Activated T-cell treated with anti-CD3 and anti-CD28 coated beads, Interleukin-2, amount 50 U/mL, for 24 hours (primary cell): ENCODE measurements around the gene ACOT4.
"Not testable (repeated sequence)": the region's sequence is repeated elsewhere in the genome, so short reads cannot be mapped to it uniquely, and the experiment has no call there.

Source experiments
- DNase-seq: peaks from one replicate; pipeline ENCODE4 v3.0.0-alpha.2; 2020
- H3K27ac Mint-ChIP-seq: 2 replicates; pipeline ENCODE4 v1.8.0; 2020; ENCODE audit warnings: mild to moderate bottlenecking, mixed read lengths
- H3K27me3 Mint-ChIP-seq: 2 replicates; pipeline ENCODE4 v1.8.0; 2020; ENCODE audit warnings: mixed read lengths
- H3K36me3 Mint-ChIP-seq: 2 replicates; pipeline ENCODE4 v1.8.0; 2020; ENCODE audit warnings: low read depth, mixed read lengths
- H3K4me1 Mint-ChIP-seq: 2 replicates; pipeline ENCODE4 v1.8.0; 2020; ENCODE audit warnings: low read depth, mixed read lengths
- H3K4me3 Mint-ChIP-seq: 2 replicates; pipeline ENCODE4 v1.8.0; 2020; ENCODE audit warnings: mild to moderate bottlenecking, moderate library complexity, mixed read lengths
- H3K9me3 Mint-ChIP-seq: 2 replicates; pipeline ENCODE4 v1.8.0; 2020; ENCODE audit warnings: mixed read lengths

Gene ACOT4

GRCh38 chr14:73634011-73634833 lies 42.5 kb downstream of the ACOT4 start:
- no peaks in the 10 kb centered on the region for H3K9me3 Mint-ChIP-seq
- H3K27me3 Mint-ChIP-seq: peaks cover 13% of the 10 kb centered on the region
- H3K4me3 Mint-ChIP-seq: peak overlapping the region; percentile 59
- peak overlapping the region; percentile 62 for H3K27ac Mint-ChIP-seq
- no peak for DNase-seq
- peaks cover 16% of the 10 kb centered on the region for H3K4me1 Mint-ChIP-seq
- no peaks in the 10 kb centered on the region for H3K36me3 Mint-ChIP-seq

- DNase-seq, H3K36me3 Mint-ChIP-seq, H3K4me3 Mint-ChIP-seq, H3K9me3 Mint-ChIP-seq, H3K27ac Mint-ChIP-seq: not testable (repeated sequence)
- Mint-ChIP-seq H3K4me1 (peaks cover 17% of the 10 kb centered on the region), H3K27me3 (peaks cover 10% of the 10 kb centered on the region)
Measured at GRCh38 chr14:73636355-73636754, 44.7 kb downstream of the ACOT4 start.

GRCh38 chr14:73637830-73638229 lies 46.2 kb downstream of the ACOT4 start:
- no peak overlapping the region for H3K27ac Mint-ChIP-seq

GRCh38 chr14:73640796-73641365 lies 49.2 kb downstream of the ACOT4 start:
- no peak overlapping the region for H3K27ac Mint-ChIP-seq
- DNase-seq: no peak
- no peaks in the 10 kb centered on the region for H3K9me3 Mint-ChIP-seq
- peaks cover 20% of the 10 kb centered on the region for H3K4me1 Mint-ChIP-seq
- peaks cover 4% of the 10 kb centered on the region for H3K36me3 Mint-ChIP-seq
- H3K4me3 Mint-ChIP-seq: no peak overlapping the region
- H3K27me3 Mint-ChIP-seq: no peaks in the 10 kb centered on the region

More at GRCh38 chr14:73637830-73638229, 46.2 kb downstream of the ACOT4 start:
- no peak for DNase-seq
- Mint-ChIP-seq H3K27me3 (peaks cover 10% of the 10 kb centered on the region), H3K4me3 (no peak overlapping the region), H3K4me1 (peaks cover 17% of the 10 kb centered on the region), H3K36me3 (no peaks in the 10 kb centered on the region), H3K9me3 (no peaks in the 10 kb centered on the region)

GRCh38 chr14:73644531-73645247 lies 53.0 kb downstream of the ACOT4 start, which contains the start of gene DNAL1:
Gene DNAL1 (plus strand): TSS chr14:73644986. CDS start chr14:73645040, 54 bp downstream.
- H3K4me3 Mint-ChIP-seq: peak within 1 kb of the TSS; percentile 90
- no peaks in the 10 kb centered on the region for H3K27me3 Mint-ChIP-seq
- DNase-seq: peak; percentile 93
- H3K27ac Mint-ChIP-seq: peak within 1 kb of the TSS; percentile 89
- H3K36me3 Mint-ChIP-seq: peaks cover 4% of the 10 kb centered on the region
- H3K9me3 Mint-ChIP-seq: no peaks in the 10 kb centered on the region
- H3K4me1 Mint-ChIP-seq: peaks cover 21% of the 10 kb centered on the region

GRCh38 chr14:73645248-73645610 lies 53.6 kb downstream of the ACOT4 start:
- Mint-ChIP-seq H3K27ac (peak overlapping the region; percentile 89), H3K27me3 (no peaks in the 10 kb centered on the region), H3K36me3 (peaks cover 4% of the 10 kb centered on the region), H3K4me3 (peak overlapping the region; percentile 90), H3K9me3 (no peaks in the 10 kb centered on the region), H3K4me1 (peaks cover 21% of the 10 kb centered on the region)
- DNase-seq: no peak
